Measurements from ENCODE around the gene GAL3ST2. TPM values are rescaled to one million over a fixed set of nuclear protein-coding genes. Genes with fewer than 3 reads are reported as not detected.

The GAL3ST2 gene
- total RNA-seq, 2 experiments from 2014 or later: 1.1 TPM; not detected in 1

DNA sequence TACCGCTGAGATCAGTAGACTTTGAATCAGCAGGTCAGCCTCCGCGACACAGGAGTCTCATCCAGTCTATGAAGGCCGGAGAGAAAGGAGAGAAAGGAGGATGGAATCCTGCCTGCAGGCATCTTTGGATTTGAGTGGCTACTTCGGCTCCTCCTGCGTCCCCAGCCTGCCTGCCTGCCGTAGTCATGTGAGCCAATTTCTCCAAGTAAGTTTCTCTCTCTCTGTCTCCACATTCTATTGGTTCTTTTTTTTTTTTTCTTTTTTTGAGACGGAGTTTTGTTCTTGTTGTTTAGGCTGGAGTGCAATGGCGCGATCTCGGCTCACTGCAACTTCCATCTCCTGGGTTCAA is 65.4 kb downstream of the GAL3ST2 start:
- H3K4me3 ChIP-seq (ENCODE audit: low read depth, low read length, poor library complexity, severe bottlenecking): no peak overlapping the region
- no peaks in the 10 kb centered on the region for H3K9me3 ChIP-seq (ENCODE audit: low read length)
- H2AFZ ChIP-seq (ENCODE audit: low read length): no peak overlapping the region
- no peak overlapping the region for H3K27ac ChIP-seq (ENCODE audit: low read depth, low read length, poor library complexity, severe bottlenecking)
- no peak overlapping the region for H3K4me2 ChIP-seq (ENCODE audit: low read length)
- no peaks in the 10 kb centered on the region for H4K20me1 ChIP-seq (ENCODE audit: insufficient read depth, low read length)
- H3K36me3 ChIP-seq (ENCODE audit: insufficient read depth, low read length): no peaks in the 10 kb centered on the region
- DNase-seq (ENCODE audit: low spot score): no peak
- intact Hi-C loops (cut with micrococcal nuclease; ENCODE audit: unreplicated experiment): no loop called here
- ChIA-PET POLR2A (no interaction called here), CTCF (ENCODE audit: unreplicated experiment) (interaction anchor here (0.6 kb wide), 1 partner anchor 9 kb away, joined by 3 read pairs; no protein-coding TSS in a partner anchor)
- H3K79me2 ChIP-seq (ENCODE audit: insufficient read depth, low read depth, low read length): no peaks in the 10 kb centered on the region
- no peaks in the 10 kb centered on the region for H3K4me1 ChIP-seq (ENCODE audit: insufficient read depth, low read length, poor library complexity, severe bottlenecking)
- BruUV-seq (replicated peaks): no TSS peak
- H3K9me2 ChIP-seq (ENCODE audit: insufficient read depth, low read length): no peaks in the 10 kb centered on the region
- TF ChIP-seq EZH2phosphoT487 (IDR thresholded peaks at IDR 0.05; ENCODE audit: borderline replicate concordance, low read depth, low read length): no peak
- TF ChIP-seq, protein P1, sequence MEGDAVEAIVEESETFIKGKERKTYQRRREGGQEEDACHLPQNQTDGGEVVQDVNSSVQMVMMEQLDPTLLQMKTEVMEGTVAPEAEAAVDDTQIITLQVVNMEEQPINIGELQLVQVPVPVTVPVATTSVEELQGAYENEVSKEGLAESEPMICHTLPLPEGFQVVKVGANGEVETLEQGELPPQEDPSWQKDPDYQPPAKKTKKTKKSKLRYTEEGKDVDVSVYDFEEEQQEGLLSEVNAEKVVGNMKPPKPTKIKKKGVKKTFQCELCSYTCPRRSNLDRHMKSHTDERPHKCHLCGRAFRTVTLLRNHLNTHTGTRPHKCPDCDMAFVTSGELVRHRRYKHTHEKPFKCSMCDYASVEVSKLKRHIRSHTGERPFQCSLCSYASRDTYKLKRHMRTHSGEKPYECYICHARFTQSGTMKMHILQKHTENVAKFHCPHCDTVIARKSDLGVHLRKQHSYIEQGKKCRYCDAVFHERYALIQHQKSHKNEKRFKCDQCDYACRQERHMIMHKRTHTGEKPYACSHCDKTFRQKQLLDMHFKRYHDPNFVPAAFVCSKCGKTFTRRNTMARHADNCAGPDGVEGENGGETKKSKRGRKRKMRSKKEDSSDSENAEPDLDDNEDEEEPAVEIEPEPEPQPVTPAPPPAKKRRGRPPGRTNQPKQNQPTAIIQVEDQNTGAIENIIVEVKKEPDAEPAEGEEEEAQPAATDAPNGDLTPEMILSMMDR (conservative IDR thresholded peaks at IDR 0.05; ENCODE audit: low read length): no peak

DNA sequence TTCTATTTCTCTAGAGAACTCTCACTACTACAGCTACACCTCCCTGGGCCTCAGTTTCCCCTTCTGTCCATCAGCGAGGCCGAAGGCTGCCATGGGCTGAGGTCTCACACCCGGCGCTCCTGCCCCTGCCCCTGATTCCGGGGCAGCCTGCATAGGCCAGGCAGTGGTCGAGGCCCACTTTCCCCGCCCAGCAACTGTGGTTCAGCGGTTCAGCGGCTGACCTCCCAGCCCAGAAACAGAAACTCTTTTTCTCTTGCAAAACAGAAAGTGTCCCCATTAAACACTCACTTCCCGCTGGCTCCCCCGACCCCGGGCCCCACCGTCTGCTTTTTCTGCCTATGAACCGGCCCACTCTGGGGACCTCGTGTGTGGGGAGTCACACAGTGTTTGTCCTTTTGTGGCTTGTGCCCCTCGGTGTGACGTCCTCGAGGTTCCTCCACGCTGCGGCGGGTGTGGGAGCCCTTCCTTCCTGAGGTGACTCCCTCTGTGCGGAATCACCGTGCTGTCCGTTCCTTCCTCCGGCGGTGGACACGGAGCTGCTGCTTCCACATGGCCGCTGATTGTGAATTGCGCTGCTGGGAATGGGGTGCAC is 66.1 kb downstream of the GAL3ST2 start:
- Histone ChIP-seq H3K9me3 (ENCODE audit: low read length) (no peaks in the 10 kb centered on the region), H3K79me2 (ENCODE audit: insufficient read depth, low read depth, low read length) (no peaks in the 10 kb centered on the region), H4K20me1 (ENCODE audit: insufficient read depth, low read length) (no peaks in the 10 kb centered on the region), H3K4me1 (ENCODE audit: insufficient read depth, low read length, poor library complexity, severe bottlenecking) (no peaks in the 10 kb centered on the region), H3K36me3 (ENCODE audit: insufficient read depth, low read length) (no peaks in the 10 kb centered on the region), H3K9me2 (ENCODE audit: insufficient read depth, low read length) (no peaks in the 10 kb centered on the region), H3K4me3 (ENCODE audit: low read depth, low read length, poor library complexity, severe bottlenecking) (no peak overlapping the region), H3K27ac (ENCODE audit: low read depth, low read length, poor library complexity, severe bottlenecking) (no peak overlapping the region), H3K4me2 (ENCODE audit: low read length) (no peak overlapping the region), H2AFZ (ENCODE audit: low read length) (no peak overlapping the region)
- TF ChIP-seq, protein P1 (conservative IDR thresholded peaks at IDR 0.05; ENCODE audit: low read length): no peak
- no peak for TF ChIP-seq EZH2phosphoT487 (IDR thresholded peaks at IDR 0.05; ENCODE audit: borderline replicate concordance, low read depth, low read length)
- intact Hi-C loops (cut with micrococcal nuclease; ENCODE audit: unreplicated experiment): no loop called here
- no TSS peak for BruUV-seq (replicated peaks)
- ChIA-PET POLR2A (no interaction called here), CTCF (ENCODE audit: unreplicated experiment) (no interaction called here)
- DNase-seq (ENCODE audit: low spot score): no peak

DNA sequence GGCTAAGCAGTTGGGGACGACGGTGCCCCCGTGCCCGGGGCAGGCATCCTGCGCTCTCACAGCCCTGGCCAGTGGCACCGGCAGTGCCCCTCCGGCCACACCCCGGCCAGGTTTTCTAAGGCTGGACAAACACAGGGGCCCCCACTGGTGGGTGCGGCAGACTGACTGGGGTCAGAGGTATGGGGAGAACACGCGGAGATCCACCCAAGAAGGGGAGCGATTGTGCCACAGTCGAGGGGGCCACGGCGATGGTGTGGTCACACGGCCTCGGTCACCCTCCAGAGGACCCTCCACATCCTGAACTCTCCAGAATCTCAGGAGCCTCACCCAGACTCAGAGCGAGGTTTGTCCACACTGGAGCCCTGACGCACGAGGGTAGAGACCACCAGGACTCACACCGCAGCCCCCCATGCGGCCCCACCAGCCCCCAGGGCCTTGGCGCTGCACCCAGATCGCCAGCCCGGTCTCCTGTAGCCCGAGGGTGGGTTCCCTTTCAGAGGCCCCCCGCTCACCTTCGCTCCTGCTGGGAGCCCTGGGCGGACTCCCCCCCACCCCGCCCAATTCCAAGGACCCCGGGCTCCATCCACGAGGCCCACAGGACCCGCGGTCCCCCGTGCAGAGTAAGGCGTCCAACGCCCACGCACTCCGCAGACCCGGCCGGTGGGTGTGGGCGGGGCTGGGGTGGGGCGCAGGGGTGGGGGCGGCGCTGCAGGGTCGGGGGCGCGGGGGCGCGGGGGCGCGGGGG is 66.9 kb downstream of the GAL3ST2 start:
- Histone ChIP-seq H4K20me1 (ENCODE audit: insufficient read depth, low read length) (no peaks in the 10 kb centered on the region), H3K9me3 (ENCODE audit: low read length) (no peaks in the 10 kb centered on the region), H3K4me2 (ENCODE audit: low read length) (no peak overlapping the region), H3K27ac (ENCODE audit: low read depth, low read length, poor library complexity, severe bottlenecking) (no peak overlapping the region), H3K9me2 (ENCODE audit: insufficient read depth, low read length) (no peaks in the 10 kb centered on the region), H3K36me3 (ENCODE audit: insufficient read depth, low read length) (no peaks in the 10 kb centered on the region), H3K4me1 (ENCODE audit: insufficient read depth, low read length, poor library complexity, severe bottlenecking) (no peaks in the 10 kb centered on the region), H3K79me2 (ENCODE audit: insufficient read depth, low read depth, low read length) (no peaks in the 10 kb centered on the region), H2AFZ (ENCODE audit: low read length) (no peak overlapping the region), H3K4me3 (ENCODE audit: low read depth, low read length, poor library complexity, severe bottlenecking) (no peak overlapping the region)
- no peak for DNase-seq (ENCODE audit: low spot score)
- TF ChIP-seq EZH2phosphoT487 (IDR thresholded peaks at IDR 0.05; ENCODE audit: borderline replicate concordance, low read depth, low read length): no peak
- TF ChIP-seq, protein P1 (conservative IDR thresholded peaks at IDR 0.05; ENCODE audit: low read length): no peak
- intact Hi-C loops (cut with micrococcal nuclease; ENCODE audit: unreplicated experiment): no loop called here
- ChIA-PET POLR2A (no interaction called here), CTCF (ENCODE audit: unreplicated experiment) (no interaction called here)
- no TSS peak for BruUV-seq (replicated peaks)
